CD1c-positive myeloid dendritic cell (primary cell): ENCODE data around the gene EDC3.
"Not testable (repeated sequence)": the region's sequence is repeated elsewhere in the genome, so short reads cannot be mapped to it uniquely, and the experiment has no call there.

ENCODE experiments used
- DNase-seq: peaks from one replicate; pipeline ENCODE4 v3.0.0-alpha.2; 2016; ENCODE audit errors: extremely low spot score

The EDC3 gene

GRCh38 chr15:74648051-74648842 is 47.6 kb downstream of the EDC3 start:
- peak; percentile 40 for DNase-seq

DNA sequence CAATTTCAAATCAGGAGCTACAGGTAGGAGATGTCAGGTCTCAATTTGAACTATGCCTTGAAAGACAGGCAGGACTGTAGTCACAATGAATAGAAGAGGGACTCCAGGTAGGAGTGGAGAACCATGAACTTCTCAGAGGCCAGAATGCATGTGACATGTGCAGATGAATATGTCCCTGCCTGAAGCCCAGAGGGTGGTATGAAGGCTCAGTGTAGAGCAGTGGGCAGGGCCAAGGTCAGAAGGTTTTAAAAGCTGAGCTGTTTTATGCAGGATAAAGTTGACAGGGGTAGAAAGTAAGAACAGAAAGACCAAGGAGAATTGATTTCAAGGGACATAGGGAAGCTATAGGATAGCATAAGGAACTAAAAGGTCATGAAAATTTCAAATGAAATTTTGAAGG is 49.3 kb downstream of the EDC3 start:
- no peak for DNase-seq

GRCh38 chr15:74643665-74644204 is 52.1 kb downstream of the EDC3 start:
- DNase-seq = no peak

GRCh38 chr15:74642734-74643664 is 52.8 kb downstream of the EDC3 start:
- no peak for DNase-seq

DNA sequence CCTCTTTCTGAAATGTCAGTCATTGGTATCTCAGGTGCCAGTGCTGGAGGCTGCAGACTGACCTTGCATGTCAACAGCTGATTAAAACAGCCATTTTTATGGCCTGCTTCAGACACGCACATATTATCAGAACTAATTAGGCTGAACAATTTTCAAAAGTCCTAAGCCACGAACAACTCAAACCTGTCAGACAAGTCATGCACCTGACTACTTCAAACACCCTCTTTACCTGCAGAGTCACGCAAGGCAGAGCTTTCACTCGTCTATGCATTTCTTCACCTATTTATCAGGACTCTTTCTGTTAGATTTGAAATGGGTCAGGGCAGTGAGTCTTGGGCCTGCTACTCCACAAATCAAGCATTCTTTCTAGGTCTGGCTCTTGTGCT is 53.5 kb downstream of the EDC3 start:
- no peak for DNase-seq

DNA sequence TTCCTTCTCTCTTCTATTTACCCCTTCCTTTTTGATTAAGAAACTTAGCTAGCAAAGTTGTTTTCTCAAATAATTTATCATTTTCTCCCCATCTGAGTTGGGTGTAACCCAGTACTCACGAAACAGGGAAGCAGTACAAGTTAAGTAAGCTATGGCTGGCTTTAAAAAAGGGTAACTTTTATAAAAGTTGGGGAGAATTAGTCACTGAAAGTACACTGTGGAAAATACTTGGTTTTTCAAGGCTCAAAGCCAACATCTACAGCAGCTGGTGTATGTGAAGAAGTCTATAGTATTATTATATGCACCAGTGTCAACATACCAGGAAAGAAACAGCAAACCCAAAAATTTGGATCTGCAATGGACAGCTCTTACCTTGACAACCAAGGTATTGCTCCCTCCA is 54.7 kb downstream of the EDC3 start:
- no peak for DNase-seq

DNA sequence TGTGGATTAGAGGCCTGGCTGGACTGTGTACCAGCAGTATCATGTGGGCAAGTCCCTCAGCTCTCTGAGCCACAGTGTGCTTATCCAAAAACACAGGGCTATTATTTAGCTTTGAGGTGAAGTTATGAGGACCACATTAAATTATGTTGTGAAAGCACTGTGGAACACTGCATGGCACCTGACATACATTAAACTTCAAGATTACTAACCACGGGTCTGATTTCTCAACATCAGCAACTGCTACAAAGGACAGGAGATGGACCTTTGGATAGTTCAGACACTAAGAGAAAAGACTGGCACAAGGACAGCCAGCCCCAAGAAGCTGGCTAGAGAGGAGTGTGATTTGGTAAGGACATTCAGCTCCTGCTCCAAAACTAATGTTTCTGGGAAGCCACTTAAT is 58.8 kb downstream of the EDC3 start:
- DNase-seq = no peak

DNA sequence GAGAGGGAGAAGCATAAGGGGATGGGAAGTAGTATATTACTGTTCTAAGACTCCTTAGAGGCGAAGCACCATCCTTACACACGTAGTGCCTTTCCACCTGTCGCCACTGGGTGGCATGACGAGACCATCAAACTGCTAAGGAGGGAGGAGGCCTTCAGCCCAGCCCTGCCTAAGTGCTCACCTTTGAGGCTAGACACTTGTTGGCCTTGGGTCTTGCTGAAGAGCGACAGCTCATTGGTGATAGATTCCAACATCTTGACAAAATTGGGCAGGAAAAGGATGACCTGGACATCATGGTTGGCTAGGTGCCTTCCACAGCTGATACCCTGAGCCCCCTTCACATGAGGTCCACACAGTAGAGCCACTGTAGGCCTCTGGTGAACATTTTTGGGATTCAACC is 60.6 kb downstream of the EDC3 start:
- peak; percentile 77 for DNase-seq

- DNase-seq = no peak
These were observed 62.0 kb downstream of the EDC3 start for GRCh38 chr15:74633781-74634180.

DNA sequence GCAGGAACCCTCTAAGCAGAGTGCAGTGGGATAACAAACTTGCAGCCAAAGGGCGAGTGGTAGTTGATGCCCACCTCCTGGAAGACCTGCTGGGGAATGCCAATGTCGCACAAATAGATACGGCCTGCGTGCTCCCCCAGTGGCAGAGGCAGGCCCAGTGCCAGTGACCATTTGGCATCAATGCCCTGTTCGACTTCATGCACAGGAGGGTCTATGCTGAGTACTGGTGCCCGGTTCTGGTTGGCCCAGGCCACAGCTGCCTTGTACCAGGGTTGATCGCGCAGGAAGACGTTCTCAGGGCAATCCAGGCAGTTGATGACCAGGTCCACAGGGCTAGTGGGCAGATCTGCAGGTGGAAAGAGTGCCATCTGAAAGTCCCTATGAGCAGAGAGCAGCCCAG is 63.2 kb downstream of the EDC3 start:
- no peak for DNase-seq

DNA sequence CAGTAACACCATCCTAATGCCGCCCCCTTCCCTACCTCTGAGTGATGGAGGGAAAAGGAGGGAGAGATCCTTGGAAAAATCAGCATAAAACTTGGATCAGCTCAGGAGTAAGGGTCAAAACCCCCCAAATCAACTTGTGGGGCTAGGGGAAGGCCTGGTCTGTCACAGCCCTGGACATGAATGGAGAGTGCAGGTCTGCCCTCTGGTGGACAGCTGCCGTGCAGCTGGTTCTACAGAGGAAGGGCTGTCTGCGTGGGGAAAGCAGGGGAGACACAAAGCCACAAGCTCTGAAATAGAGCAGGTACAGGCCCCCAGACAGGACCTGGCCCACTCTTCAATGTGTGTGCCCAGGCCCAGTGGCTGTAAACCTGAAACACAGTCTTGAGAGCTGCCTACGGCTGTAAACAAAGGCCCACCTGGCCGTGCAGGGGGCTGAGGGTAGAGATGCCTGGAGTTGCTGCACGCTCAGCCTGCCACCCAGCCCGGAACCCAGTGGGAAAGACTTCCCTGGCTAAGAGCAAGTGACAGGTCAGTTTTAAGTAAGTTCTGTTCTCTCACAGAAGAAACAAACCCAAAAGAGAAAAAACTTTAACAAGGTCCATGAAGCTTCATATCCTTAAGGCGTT is 63.8 kb downstream of the EDC3 start:
- peak; percentile 55 for DNase-seq

DNA sequence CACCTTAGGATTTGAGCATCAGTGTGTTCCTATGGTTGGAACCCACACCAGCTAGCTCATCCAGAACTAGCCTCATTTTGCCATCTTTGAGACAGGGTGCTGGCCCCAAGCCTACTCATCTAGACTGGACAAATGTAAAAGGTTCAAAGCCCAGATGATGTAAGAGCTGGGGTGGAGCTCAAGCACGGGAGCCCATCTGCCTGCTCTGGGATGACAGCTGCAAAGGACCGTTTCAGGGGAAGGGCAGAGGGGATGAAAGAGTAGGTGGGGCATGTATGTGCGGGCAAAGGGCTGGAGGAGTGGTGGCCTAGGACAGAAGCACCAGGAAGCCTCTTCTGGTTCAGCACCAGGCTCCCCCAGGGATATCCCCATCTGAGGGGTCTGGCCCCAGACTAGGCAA is 64.4 kb downstream of the EDC3 start:
- DNase-seq = no peak

DNA sequence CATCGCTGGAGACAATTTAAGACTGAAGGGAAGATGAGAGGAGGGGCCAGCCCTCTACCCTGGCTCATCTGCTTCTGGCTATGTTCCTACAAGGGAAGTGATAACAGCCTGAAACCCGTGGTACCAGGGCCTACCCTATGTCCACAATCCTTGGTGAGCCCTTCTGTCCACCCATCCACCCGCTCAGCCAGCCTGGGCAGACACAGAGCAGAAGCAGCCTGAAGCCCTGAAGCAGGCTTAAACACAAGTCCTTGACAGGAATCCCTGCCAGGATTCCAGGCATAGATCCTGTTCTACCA is 64.8 kb downstream of the EDC3 start:
- DNase-seq = no peak

DNA sequence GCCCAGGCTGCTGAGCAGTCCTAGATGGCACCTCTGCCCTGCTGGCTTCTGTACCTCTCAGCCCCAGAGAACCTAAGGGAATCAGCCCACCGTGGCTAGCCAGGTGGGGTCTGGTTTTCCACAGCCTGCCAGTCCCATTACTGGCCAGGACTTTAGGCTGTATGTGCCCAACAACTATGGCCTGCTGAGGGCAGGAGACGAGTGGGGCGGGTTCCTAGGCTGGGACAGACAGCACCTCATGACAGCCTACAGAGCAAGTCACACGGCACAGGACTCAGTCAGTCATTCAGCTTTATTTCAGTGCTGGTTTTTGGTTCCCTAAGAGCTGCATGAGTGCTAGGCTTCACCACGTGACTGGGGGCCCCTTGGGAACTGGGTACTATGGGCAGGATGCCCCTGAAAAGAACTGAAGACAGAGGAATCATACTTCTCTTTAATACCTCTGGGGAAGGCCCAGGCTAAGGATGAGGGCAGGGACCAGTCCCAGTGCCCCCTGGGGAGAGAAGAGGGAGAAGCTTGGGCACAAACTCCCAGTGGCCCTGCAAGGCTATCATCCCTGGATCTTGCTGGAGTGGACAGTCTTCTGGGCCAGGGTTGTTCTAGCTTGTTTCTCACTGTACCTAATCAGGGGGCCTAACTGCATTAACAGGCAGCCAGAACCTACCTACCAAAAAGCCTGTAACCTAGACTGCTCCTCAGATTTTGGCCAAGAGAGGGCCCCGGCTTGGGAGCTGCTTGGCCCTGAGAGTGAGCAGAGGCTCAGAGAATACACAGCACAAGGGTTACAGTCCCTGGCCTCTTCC is 65.3 kb downstream of the EDC3 start:
- no peak for DNase-seq

- DNase-seq = not testable (repeated sequence)
These were observed 66.1 kb downstream of the EDC3 start for GRCh38 chr15:74629696-74630095.

DNA sequence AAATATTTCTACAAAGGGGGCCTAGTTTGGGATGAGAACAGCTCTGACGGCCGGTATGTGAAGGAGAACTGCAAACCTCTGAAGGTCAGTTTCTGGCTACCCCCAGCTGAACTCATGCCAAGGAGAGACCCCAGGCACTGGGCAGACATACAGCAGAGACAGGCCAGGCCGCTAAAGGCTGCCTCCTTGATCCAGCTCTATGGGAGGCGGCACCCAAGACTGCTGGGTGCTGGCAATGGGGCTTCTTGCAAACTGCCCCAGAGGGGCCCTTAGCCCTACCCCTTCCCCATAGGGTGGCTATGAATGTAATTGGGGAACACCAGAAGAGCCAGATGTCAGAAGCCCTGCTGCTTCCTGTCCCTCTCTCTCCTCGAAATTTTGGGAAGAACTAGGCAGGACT is 66.9 kb downstream of the EDC3 start:
- DNase-seq = no peak

GRCh38 chr15:74628199-74628598 is 67.6 kb downstream of the EDC3 start:
- no peak for DNase-seq

- DNase-seq = no peak
These were observed 68.1 kb downstream of the EDC3 start for GRCh38 chr15:74627766-74628165.

DNA sequence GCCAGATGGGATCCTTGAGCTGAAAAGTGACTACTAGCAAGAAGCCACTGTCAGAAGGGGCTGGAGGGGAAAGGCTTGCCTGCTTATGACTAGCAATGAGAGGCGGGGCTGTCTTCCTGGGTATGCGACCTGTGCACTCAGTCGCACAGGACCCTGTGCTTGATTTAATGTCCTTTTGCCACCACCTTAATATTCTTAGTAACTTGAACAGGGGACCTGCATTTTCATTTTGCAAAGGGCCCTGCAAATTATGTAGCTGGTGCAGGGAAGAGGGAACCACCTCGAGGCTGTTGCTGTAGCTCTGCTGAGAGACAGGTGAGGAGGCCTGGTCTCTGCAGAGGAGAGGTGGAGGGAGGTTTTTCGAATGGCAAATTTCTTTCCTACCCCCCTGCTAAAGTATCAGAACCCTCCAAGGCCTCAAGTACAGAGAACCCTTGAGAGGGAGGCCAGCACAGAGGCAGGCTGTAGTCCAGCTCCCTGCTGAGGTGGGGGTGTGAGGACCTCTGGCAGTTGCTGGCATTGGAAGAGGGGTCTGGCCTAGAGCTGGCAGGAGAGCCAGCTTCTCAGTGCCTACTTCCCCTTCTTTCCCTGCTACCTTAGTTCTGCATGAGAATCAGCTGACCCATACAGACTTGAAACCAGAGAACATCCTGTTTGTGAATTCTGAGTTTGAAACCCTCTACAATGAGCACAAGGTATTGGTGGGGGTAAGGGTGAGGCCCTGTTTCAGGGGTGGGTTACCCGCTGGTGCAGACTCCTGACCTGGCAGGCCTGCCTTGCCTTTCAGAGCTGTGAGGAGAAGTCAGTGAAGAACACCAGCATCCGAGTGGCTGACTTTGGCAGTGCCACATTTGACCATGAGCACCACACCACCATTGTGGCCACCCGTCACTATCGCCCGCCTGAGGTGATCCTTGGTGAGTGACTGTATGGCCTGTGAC is 68.8 kb downstream of the EDC3 start:
- DNase-seq = peak; percentile 38

DNA sequence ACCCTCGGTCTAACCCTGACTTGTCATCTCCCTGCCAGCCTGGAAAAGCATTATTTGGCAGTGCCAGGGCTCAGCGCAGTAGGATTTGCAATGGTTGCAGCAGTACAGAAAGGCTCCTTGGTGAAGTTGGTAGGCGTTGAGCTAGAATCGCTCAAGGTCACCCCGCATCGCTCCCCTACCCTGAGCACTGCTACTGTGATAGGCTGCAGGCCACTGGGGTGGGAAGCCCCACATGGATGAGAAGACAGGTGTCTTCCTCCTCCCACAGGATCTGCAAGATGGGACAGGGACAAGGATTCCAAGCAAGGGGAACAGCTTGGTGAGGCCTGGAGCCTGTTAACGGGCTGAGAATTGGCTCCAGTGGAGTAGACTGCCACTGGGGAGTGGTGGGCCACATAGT is 69.5 kb downstream of the EDC3 start:
- DNase-seq = no peak

DNA sequence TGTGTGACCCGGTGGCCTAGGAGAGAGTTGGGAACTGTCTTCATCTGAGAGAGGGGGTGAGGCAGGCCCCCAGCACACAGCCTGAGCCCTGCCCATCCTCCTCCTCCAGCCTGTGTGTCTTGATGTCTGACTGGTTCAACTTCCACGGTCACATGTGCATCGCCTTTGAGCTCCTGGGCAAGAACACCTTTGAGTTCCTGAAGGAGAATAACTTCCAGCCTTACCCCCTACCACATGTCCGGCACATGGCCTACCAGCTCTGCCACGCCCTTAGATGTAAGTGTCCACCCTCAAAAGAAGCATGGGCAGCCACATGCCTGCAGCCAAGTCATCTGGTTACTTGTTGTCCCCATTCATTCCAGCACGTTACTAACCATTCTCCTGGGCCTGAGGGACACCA is 70.1 kb downstream of the EDC3 start:
- no peak for DNase-seq
